ENCODE data around the gene EIF4G2. TPM values are rescaled to one million over a fixed set of nuclear protein-coding genes. Genes with fewer than 3 reads are reported as not detected.

Gene EIF4G2
- total RNA-seq, 1 experiment from 2014 or later, result 2,422 TPM

DNA sequence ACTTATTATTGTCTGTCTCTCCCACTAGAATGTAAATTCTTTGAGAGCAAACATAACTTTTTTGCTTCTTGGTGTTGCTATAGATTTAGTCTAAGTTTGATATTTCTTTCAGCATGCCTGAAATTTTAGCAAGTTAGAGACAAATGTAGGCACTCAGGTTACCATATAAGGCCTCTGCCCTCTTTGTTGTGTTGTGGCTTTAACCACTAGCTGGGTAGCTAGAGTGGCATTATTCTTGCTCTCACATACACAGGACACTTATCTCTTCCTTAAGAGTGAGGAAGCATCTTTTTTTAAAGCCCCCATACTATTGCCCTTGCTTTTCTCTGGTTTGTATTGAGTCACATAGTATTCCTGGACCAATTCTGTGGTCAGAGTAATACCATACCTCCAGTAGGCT lies 37.9 kb upstream of the EIF4G2 start:
- Histone ChIP-seq H3K4me1 (ENCODE audit: control insufficient read depth, insufficient read depth, low read length) (0 out of 2 replicates have a peak, but pooled peaks cover 4% of the 10 kb centered on the region), H3K9me3 (ENCODE audit: control insufficient read depth, insufficient read depth, low read depth, low read length) (no peaks in the 10 kb centered on the region), H3K4me3 (ENCODE audit: low read depth in 2 of 2, low read length in 2 of 2) (no peak overlapping the region), H3K36me3 (ENCODE audit: control insufficient read depth, insufficient read depth, low read length) (no peaks in the 10 kb centered on the region), H3K27me3 (ENCODE audit: control insufficient read depth, insufficient read depth, low read length) (no peaks in the 10 kb centered on the region), H3K27ac (ENCODE audit: low read length) (peak overlapping the region; percentile 6; the same call in 1 of the 2 replicates)
- POLR2A ChIA-PET, result interaction anchor here (1.8 kb wide), 1 partner anchor 11 kb away, joined by 9 read pairs; the partner anchor contains the start of gene ZBED5
- CTCF ChIA-PET, result no interaction called here
- no TSS peak for BruUV-seq (replicated peaks)
- in situ Hi-C loops (cut with HindIII; ENCODE audit: low pct_unique_long_range_greater_than_20kb, low sequenced_read_pairs), result no loop called here
- intact Hi-C loops (cut with micrococcal nuclease; ENCODE audit: unreplicated experiment), result loop anchor here (5.0 kb wide), 1 partner anchor 34 kb away; no protein-coding TSS in a partner anchor
- no peak for DNase-seq (ENCODE audit: low read depth, low spot score)
- TF ChIP-seq TCF7L2 (IDR thresholded peaks at IDR 0.05; ENCODE audit: low read depth, low read length) (no peak), SIN3A (IDR thresholded peaks at IDR 0.05; ENCODE audit: borderline replicate concordance, insufficient read depth, low read depth, low read length) (no peak), POLR2AphosphoS5 (IDR thresholded peaks at IDR 0.05; ENCODE audit: low read depth, low read length) (no peak)
- TF ChIP-seq, protein P1, sequence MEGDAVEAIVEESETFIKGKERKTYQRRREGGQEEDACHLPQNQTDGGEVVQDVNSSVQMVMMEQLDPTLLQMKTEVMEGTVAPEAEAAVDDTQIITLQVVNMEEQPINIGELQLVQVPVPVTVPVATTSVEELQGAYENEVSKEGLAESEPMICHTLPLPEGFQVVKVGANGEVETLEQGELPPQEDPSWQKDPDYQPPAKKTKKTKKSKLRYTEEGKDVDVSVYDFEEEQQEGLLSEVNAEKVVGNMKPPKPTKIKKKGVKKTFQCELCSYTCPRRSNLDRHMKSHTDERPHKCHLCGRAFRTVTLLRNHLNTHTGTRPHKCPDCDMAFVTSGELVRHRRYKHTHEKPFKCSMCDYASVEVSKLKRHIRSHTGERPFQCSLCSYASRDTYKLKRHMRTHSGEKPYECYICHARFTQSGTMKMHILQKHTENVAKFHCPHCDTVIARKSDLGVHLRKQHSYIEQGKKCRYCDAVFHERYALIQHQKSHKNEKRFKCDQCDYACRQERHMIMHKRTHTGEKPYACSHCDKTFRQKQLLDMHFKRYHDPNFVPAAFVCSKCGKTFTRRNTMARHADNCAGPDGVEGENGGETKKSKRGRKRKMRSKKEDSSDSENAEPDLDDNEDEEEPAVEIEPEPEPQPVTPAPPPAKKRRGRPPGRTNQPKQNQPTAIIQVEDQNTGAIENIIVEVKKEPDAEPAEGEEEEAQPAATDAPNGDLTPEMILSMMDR (IDR thresholded peaks at IDR 0.05), result no peak
- TF ChIP-seq, protein P2, sequence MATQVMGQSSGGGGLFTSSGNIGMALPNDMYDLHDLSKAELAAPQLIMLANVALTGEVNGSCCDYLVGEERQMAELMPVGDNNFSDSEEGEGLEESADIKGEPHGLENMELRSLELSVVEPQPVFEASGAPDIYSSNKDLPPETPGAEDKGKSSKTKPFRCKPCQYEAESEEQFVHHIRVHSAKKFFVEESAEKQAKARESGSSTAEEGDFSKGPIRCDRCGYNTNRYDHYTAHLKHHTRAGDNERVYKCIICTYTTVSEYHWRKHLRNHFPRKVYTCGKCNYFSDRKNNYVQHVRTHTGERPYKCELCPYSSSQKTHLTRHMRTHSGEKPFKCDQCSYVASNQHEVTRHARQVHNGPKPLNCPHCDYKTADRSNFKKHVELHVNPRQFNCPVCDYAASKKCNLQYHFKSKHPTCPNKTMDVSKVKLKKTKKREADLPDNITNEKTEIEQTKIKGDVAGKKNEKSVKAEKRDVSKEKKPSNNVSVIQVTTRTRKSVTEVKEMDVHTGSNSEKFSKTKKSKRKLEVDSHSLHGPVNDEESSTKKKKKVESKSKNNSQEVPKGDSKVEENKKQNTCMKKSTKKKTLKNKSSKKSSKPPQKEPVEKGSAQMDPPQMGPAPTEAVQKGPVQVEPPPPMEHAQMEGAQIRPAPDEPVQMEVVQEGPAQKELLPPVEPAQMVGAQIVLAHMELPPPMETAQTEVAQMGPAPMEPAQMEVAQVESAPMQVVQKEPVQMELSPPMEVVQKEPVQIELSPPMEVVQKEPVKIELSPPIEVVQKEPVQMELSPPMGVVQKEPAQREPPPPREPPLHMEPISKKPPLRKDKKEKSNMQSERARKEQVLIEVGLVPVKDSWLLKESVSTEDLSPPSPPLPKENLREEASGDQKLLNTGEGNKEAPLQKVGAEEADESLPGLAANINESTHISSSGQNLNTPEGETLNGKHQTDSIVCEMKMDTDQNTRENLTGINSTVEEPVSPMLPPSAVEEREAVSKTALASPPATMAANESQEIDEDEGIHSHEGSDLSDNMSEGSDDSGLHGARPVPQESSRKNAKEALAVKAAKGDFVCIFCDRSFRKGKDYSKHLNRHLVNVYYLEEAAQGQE (IDR thresholded peaks at IDR 0.05; ENCODE audit: insufficient read depth in 1 of 2, low read depth in 2 of 2, low read length in 1 of 2), result no peak
- ATAC-seq, result no peak

DNA sequence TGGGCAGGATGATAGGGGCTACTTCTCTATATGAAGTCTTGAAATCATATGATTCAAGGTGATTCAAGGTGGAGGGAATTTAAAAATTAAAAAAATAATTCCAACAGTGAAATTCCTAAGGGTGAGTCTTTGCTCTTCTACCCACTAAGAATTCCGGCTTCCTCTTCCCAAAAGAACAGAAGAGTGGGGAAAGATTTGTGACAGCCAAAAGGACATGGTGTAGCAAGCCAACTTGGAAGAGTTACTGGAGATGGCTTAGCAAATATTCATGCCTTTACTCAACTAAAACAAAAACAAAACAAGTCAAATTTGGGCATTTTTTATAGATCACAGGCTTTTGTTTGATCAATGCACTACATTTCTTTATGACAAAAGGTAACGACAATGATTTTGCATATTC lies 36.9 kb upstream of the EIF4G2 start:
- intact Hi-C loops (cut with micrococcal nuclease; ENCODE audit: unreplicated experiment), result loop anchor here (5.0 kb wide), 1 partner anchor 33 kb away; no protein-coding TSS in a partner anchor
- Histone ChIP-seq H3K36me3 (ENCODE audit: control insufficient read depth, insufficient read depth, low read length) (no peaks in the 10 kb centered on the region), H3K27me3 (ENCODE audit: control insufficient read depth, insufficient read depth, low read length) (no peaks in the 10 kb centered on the region), H3K9me3 (ENCODE audit: control insufficient read depth, insufficient read depth, low read depth, low read length) (no peaks in the 10 kb centered on the region), H3K4me1 (ENCODE audit: control insufficient read depth, insufficient read depth, low read length) (no peaks in the 10 kb centered on the region), H3K27ac (ENCODE audit: low read length) (no peak overlapping the region), H3K4me3 (ENCODE audit: low read depth in 2 of 2, low read length in 2 of 2) (no peak overlapping the region)
- no TSS peak for BruUV-seq (replicated peaks)
- TF ChIP-seq SIN3A (IDR thresholded peaks at IDR 0.05; ENCODE audit: borderline replicate concordance, insufficient read depth, low read depth, low read length) (no peak), POLR2AphosphoS5 (IDR thresholded peaks at IDR 0.05; ENCODE audit: low read depth, low read length) (no peak), TCF7L2 (IDR thresholded peaks at IDR 0.05; ENCODE audit: low read depth, low read length) (no peak)
- TF ChIP-seq, protein P1 (IDR thresholded peaks at IDR 0.05), result no peak
- TF ChIP-seq, protein P2 (IDR thresholded peaks at IDR 0.05; ENCODE audit: insufficient read depth in 1 of 2, low read depth in 2 of 2, low read length in 1 of 2), result no peak
- DNase-seq (ENCODE audit: low read depth, low spot score) (no peak), ATAC-seq (no peak)
- ChIA-PET POLR2A (no interaction called here), CTCF (no interaction called here)
- in situ Hi-C loops (cut with HindIII; ENCODE audit: low pct_unique_long_range_greater_than_20kb, low sequenced_read_pairs), result no loop called here

All from Panc1 (cell line).